CD8-positive, alpha-beta memory T cell (primary cell): ENCODE data around the gene TRAF2. TPM values are rescaled to one million over a fixed set of nuclear protein-coding genes. Genes with fewer than 3 reads are reported as not detected.
A peak's percentile ranks its signal among the peaks of the same experiment; 100 is the strongest.

Experiments used
- CTCF ChIA-PET: fragments of 350-600 bp; sonication (Branson Sonifier 250); formaldehyde crosslinking; loops from one replicate; lab custom pipeline; 2021; ENCODE audit warnings: antibody characterized with exemption; lab: Charles Lee
- POLR2A ChIA-PET: fragments of 350-600 bp; sonication (Branson Sonifier 250); formaldehyde crosslinking; loops from one replicate; lab custom pipeline; 2021; ENCODE audit warnings: antibody characterized with exemption; lab: Charles Lee
- DNase-seq, 5 donors: peaks; one replicate each; pipeline versions ENCODE4 v3.0.0 to v3.0.0-alpha.2; 2020 to 2022; ENCODE audit warnings: mixed read lengths in 1 of 5
- H3K27ac ChIP-seq: one replicate; pipeline ENCODE4 v1.7.0; 2013; ENCODE audit warnings: low read depth, mild to moderate bottlenecking, low read length, moderate library complexity
- H3K27me3 ChIP-seq: 2 replicates; pipeline ENCODE4 v1.7.0; 2013; ENCODE audit warnings: low read length, mild to moderate bottlenecking; ENCODE audit not compliant: insufficient read depth, poor library complexity, severe bottlenecking
- H3K36me3 ChIP-seq: 2 replicates; pipeline ENCODE4 v1.7.0; 2013; ENCODE audit warnings: mild to moderate bottlenecking, low read length, moderate library complexity; ENCODE audit not compliant: insufficient read depth
- H3K4me1 ChIP-seq: 2 replicates; pipeline ENCODE4 v1.7.0; 2013; ENCODE audit warnings: mild to moderate bottlenecking, low read length, moderate library complexity; ENCODE audit not compliant: insufficient read depth
- H3K4me3 ChIP-seq: 2 replicates; pipeline ENCODE4 v1.7.0; 2013; ENCODE audit warnings: mild to moderate bottlenecking, low read length
- H3K9me3 ChIP-seq: 2 replicates; pipeline ENCODE4 v1.7.0; 2013; ENCODE audit warnings: mild to moderate bottlenecking, low read length
- H3K27ac Mint-ChIP-seq, 8 donors: one replicate each; pipeline ENCODE4 v1.8.0; 2020 to 2021; ENCODE audit warnings: mixed read lengths in 8 of 8, mild to moderate bottlenecking in 6 of 8, inconsistent platforms in 3 of 8, moderate library complexity in 3 of 8
- H3K27me3 Mint-ChIP-seq, 2 donors: one replicate each; pipeline ENCODE4 v1.8.0; 2020 to 2021; ENCODE audit warnings: mixed read lengths in 2 of 2, mild to moderate bottlenecking in 1 of 2, moderate library complexity in 1 of 2
- H3K36me3 Mint-ChIP-seq, 3 donors: one replicate each; pipeline ENCODE4 v1.8.0; 2020 to 2021; ENCODE audit warnings: mixed read lengths in 3 of 3, inconsistent platforms in 1 of 3, mild to moderate bottlenecking in 1 of 3
- H3K4me1 Mint-ChIP-seq, 3 donors: one replicate each; pipeline ENCODE4 v1.8.0; 2020 to 2021; ENCODE audit warnings: mixed read lengths in 3 of 3, inconsistent platforms in 1 of 3, mild to moderate bottlenecking in 1 of 3
- H3K4me3 Mint-ChIP-seq, 7 donors: one replicate each; pipeline ENCODE4 v1.8.0; 2020 to 2021; ENCODE audit warnings: mixed read lengths in 7 of 7, mild to moderate bottlenecking in 6 of 7, moderate library complexity in 4 of 7, inconsistent platforms in 2 of 7
- H3K9me3 Mint-ChIP-seq, 5 donors: one replicate each; pipeline ENCODE4 v1.8.0; 2020 to 2022; ENCODE audit warnings: mixed read lengths in 5 of 5, mild to moderate bottlenecking in 3 of 5, moderate library complexity in 2 of 5, inconsistent platforms in 1 of 5
- polyA plus RNA-seq: library from polyadenylated mRNA; unstranded; fragments of 300-500 nt; fragmentation: Illumina TruSeq; gene quantifications from one replicate; pipeline ENCODE4 v1.2.3, GENCODE V29; 2021
- total RNA-seq, 2 experiments: library from RNA; stranded (reverse); gene quantifications; one replicate each; pipeline ENCODE4 v1.2.3, GENCODE V29; 2021

TRAF2 gene
- total and polyA plus RNA-seq, 3 experiments from 2014 or later: 23.1 to 60.5 (median 53.2) TPM

DNA sequence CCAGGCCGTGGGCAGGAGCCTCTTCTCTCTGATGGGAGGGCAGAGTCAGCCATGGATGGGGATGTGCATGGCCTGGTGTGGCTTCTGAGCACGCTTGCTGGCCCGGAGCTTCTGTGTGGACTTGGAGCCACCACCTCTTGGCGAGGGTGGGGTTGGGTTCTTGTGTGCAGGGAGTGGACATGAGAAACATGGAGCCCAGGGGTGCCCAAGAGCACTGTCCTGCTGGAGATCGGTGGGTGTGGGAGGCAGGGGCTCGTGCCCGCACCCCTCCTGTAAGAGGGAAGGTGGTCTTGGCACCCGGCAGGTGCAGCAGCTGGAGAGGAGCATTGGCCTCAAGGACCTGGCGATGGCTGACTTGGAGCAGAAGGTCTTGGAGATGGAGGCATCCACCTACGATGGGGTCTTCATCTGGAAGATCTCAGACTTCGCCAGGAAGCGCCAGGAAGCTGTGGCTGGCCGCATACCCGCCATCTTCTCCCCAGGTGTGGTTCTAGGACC lies 34.5 kb downstream of the TRAF2 start:
- Mint-ChIP-seq H3K36me3 (peaks cover 0 to 68% (median 5%) of the 10 kb centered on the region in 3 donors), H3K4me1 (peaks cover 0 to 5% (median 0%) of the 10 kb centered on the region in 3 donors), H3K27me3 (no peaks in the 10 kb centered on the region), H3K4me3 (no peak overlapping the region), H3K27ac (peak overlapping the region in 1 of 8 donors; percentile 55), H3K9me3 (no peaks in the 10 kb centered on the region)
- H3K27me3 ChIP-seq: no peaks in the 10 kb centered on the region
- POLR2A ChIA-PET: interaction anchor here (0.5 kb wide), 1 partner anchor 43 kb away, joined by 3 read pairs; no protein-coding TSS in a partner anchor
- no peaks in the 10 kb centered on the region for H3K9me3 ChIP-seq
- no peak for DNase-seq
- no peak overlapping the region for H3K4me3 ChIP-seq
- H3K36me3 ChIP-seq: peaks cover 36% of the 10 kb centered on the region
- H3K4me1 ChIP-seq: no peaks in the 10 kb centered on the region
- no peak overlapping the region for H3K27ac ChIP-seq
- CTCF ChIA-PET: no interaction called here

DNA sequence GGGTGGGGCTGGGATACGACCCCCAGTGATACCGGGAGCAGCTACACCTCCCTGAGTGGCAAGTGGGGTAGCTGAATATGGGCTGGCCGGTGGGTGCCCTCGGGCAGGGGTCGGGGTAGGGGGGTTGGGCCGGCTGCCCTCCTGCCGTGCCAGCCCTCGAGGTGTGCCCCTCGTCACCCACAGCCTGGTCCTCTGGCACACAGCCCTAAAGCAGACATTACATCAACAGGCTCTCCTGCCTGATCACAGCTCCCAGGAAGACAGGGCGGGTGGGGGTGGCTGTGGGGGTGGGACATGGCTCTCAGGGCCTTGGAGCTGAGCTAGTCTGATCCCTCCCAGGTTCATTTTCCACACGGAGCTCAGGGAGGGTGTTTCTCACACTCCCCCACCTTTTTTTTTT lies 35.0 kb downstream of the TRAF2 start:
- Histone ChIP-seq H3K4me1 (no peaks in the 10 kb centered on the region), H3K4me3 (no peak overlapping the region), H3K9me3 (no peaks in the 10 kb centered on the region), H3K36me3 (peaks cover 36% of the 10 kb centered on the region), H3K27ac (no peak overlapping the region), H3K27me3 (no peaks in the 10 kb centered on the region)
- Mint-ChIP-seq H3K9me3 (no peaks in the 10 kb centered on the region), H3K4me3 (no peak overlapping the region), H3K4me1 (peaks cover 0 to 3% (median 0%) of the 10 kb centered on the region in 3 donors), H3K36me3 (peaks cover 0 to 65% (median 3%) of the 10 kb centered on the region in 3 donors), H3K27ac (no peak overlapping the region), H3K27me3 (no peaks in the 10 kb centered on the region)
- ChIA-PET POLR2A (interaction anchor here (0.5 kb wide), 2 partner anchors 22 to 44 kb away, joined by 3 read pairs; no protein-coding TSS in a partner anchor), CTCF (no interaction called here)
- DNase-seq: no peak

- no peak overlapping the region for H3K27ac ChIP-seq
- no peak overlapping the region for H3K4me3 ChIP-seq
- H3K27me3 Mint-ChIP-seq: no peaks in the 10 kb centered on the region
- CTCF ChIA-PET: no interaction called here
- DNase-seq: no peak
- POLR2A ChIA-PET: interaction anchor here (0.5 to 0.7 kb wide), 2 partner anchors 22 to 135 kb away, joined by 3 to 7 read pairs; no protein-coding TSS in a partner anchor
- no peaks in the 10 kb centered on the region for H3K9me3 Mint-ChIP-seq
- no peaks in the 10 kb centered on the region for H3K4me1 ChIP-seq
- peaks cover 0 to 65% (median 3%) of the 10 kb centered on the region in 3 donors for H3K36me3 Mint-ChIP-seq
- no peaks in the 10 kb centered on the region for H3K27me3 ChIP-seq
- peaks cover 0 to 3% (median 0%) of the 10 kb centered on the region in 3 donors for H3K4me1 Mint-ChIP-seq
- H3K36me3 ChIP-seq: peaks cover 35% of the 10 kb centered on the region
- peak overlapping the region in 1 of 8 donors; percentile 15 for H3K27ac Mint-ChIP-seq
- no peak overlapping the region for H3K4me3 Mint-ChIP-seq
- H3K9me3 ChIP-seq: no peaks in the 10 kb centered on the region
These were observed 35.4 kb downstream of the TRAF2 start for GRCh38 chr9:136921718-136922117.

DNA sequence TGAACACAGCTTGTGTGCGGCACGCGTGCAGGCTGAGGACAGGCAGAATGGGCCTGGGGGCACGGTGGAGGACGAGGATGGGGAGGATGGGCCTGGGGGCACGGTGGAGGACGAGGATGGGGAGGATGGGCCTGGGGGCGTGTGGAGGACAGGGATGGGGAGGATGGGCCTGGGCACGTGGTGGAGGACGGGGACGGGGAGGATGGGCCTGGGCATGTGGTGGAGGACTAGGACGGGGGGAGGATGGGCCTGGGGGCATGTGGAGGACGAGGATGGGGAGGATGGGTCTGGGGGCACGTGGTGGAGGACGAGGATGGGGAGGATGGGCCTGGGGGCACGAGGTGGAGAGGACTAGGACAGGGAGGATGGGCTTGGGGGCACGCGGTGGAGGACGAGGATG lies 36.2 kb downstream of the TRAF2 start:
- H3K27ac ChIP-seq: no peak overlapping the region
- CTCF ChIA-PET: no interaction called here
- no peaks in the 10 kb centered on the region for H3K27me3 ChIP-seq
- no peaks in the 10 kb centered on the region for H3K9me3 Mint-ChIP-seq
- POLR2A ChIA-PET: interaction anchor here (0.7 kb wide), 1 partner anchor 134 kb away, joined by 7 read pairs; no protein-coding TSS in a partner anchor
- H3K36me3 ChIP-seq: peaks cover 27% of the 10 kb centered on the region
- no peak overlapping the region for H3K4me3 ChIP-seq
- no peaks in the 10 kb centered on the region for H3K9me3 ChIP-seq
- peaks cover 0 to 1% (median under 1%) of the 10 kb centered on the region in 3 donors for H3K4me1 Mint-ChIP-seq
- peaks cover 0 to 64% (median 3%) of the 10 kb centered on the region in 3 donors for H3K36me3 Mint-ChIP-seq
- DNase-seq: no peak
- H3K27ac Mint-ChIP-seq: peak overlapping the region in 1 of 8 donors; percentile 82
- no peaks in the 10 kb centered on the region for H3K4me1 ChIP-seq
- H3K27me3 Mint-ChIP-seq: no peaks in the 10 kb centered on the region
- H3K4me3 Mint-ChIP-seq: no peak overlapping the region

GRCh38 chr9:136923881-136924280 lies 37.6 kb downstream of the TRAF2 start:
- POLR2A ChIA-PET: no interaction called here
- peaks cover 0 to 65% (median 8%) of the 10 kb centered on the region in 3 donors for H3K36me3 Mint-ChIP-seq
- DNase-seq: no peak
- no peak overlapping the region for H3K4me3 Mint-ChIP-seq
- Histone ChIP-seq H3K27me3 (no peaks in the 10 kb centered on the region), H3K4me3 (no peak overlapping the region), H3K27ac (no peak overlapping the region), H3K9me3 (no peaks in the 10 kb centered on the region), H3K36me3 (peaks cover 23% of the 10 kb centered on the region), H3K4me1 (no peaks in the 10 kb centered on the region)
- peaks cover 0 to 5% (median 0%) of the 10 kb centered on the region in 3 donors for H3K4me1 Mint-ChIP-seq
- no peak overlapping the region for H3K27ac Mint-ChIP-seq
- CTCF ChIA-PET: no interaction called here
- H3K27me3 Mint-ChIP-seq: no peaks in the 10 kb centered on the region
- no peaks in the 10 kb centered on the region for H3K9me3 Mint-ChIP-seq

- POLR2A ChIA-PET: no interaction called here
- H3K36me3 ChIP-seq: peaks cover 15% of the 10 kb centered on the region
- H3K27me3 Mint-ChIP-seq: no peaks in the 10 kb centered on the region
- no peak overlapping the region for H3K4me3 Mint-ChIP-seq
- no peak for DNase-seq
- CTCF ChIA-PET: interaction anchor here (0.9 kb wide), 1 partner anchor 83 kb away, joined by 3 read pairs; the partner anchor contains the start of gene AJM1
- H3K4me1 Mint-ChIP-seq: peaks cover 0 to 5% (median 0%) of the 10 kb centered on the region in 3 donors
- no peak overlapping the region for H3K4me3 ChIP-seq
- no peaks in the 10 kb centered on the region for H3K27me3 ChIP-seq
- H3K9me3 Mint-ChIP-seq: no peaks in the 10 kb centered on the region
- H3K27ac ChIP-seq: no peak overlapping the region
- H3K36me3 Mint-ChIP-seq: peaks cover 0 to 54% (median 8%) of the 10 kb centered on the region in 3 donors
- no peaks in the 10 kb centered on the region for H3K9me3 ChIP-seq
- peak overlapping the region in 1 of 8 donors; percentile 35 for H3K27ac Mint-ChIP-seq
- no peaks in the 10 kb centered on the region for H3K4me1 ChIP-seq
These were observed 39.3 kb downstream of the TRAF2 start for GRCh38 chr9:136925414-136926153.

GRCh38 chr9:136926154-136926704 lies 39.9 kb downstream of the TRAF2 start:
- H3K36me3 ChIP-seq: peaks cover 8% of the 10 kb centered on the region

More at GRCh38 chr9:136926154-136926704, 39.9 kb downstream of the TRAF2 start:
- H3K27ac ChIP-seq: no peak overlapping the region
- H3K27me3 ChIP-seq: no peaks in the 10 kb centered on the region
- no peaks in the 10 kb centered on the region for H3K27me3 Mint-ChIP-seq
- ChIA-PET POLR2A (no interaction called here), CTCF (interaction anchor here (0.9 kb wide), 1 partner anchor 83 kb away, joined by 3 read pairs; the partner anchor contains the start of gene AJM1)
- peak overlapping the region in 2 of 8 donors; percentile 38 to 46 for H3K27ac Mint-ChIP-seq
- no peaks in the 10 kb centered on the region for H3K9me3 ChIP-seq
- no peak for DNase-seq
- H3K4me1 ChIP-seq: no peaks in the 10 kb centered on the region
- no peaks in the 10 kb centered on the region for H3K9me3 Mint-ChIP-seq
- no peak overlapping the region for H3K4me3 ChIP-seq
- H3K4me1 Mint-ChIP-seq: peaks cover 0 to 5% (median 0%) of the 10 kb centered on the region in 3 donors
- H3K36me3 Mint-ChIP-seq: peaks cover 0 to 51% (median 8%) of the 10 kb centered on the region in 3 donors
- H3K4me3 Mint-ChIP-seq: no peak overlapping the region
